GM12872 (cell line): ENCODE measurements around the gene RNU6-7.

ENCODE experiments used
- TF ChIP-seq, protein P1 (sequence below): IDR thresholded peaks from 3 replicates; pipeline ENCODE4 v1.5.1; 2011; ENCODE audit warnings: low read depth, mild to moderate bottlenecking, low read length, moderate library complexity; ENCODE audit not compliant: insufficient read depth

RNU6-7 gene

DNA sequence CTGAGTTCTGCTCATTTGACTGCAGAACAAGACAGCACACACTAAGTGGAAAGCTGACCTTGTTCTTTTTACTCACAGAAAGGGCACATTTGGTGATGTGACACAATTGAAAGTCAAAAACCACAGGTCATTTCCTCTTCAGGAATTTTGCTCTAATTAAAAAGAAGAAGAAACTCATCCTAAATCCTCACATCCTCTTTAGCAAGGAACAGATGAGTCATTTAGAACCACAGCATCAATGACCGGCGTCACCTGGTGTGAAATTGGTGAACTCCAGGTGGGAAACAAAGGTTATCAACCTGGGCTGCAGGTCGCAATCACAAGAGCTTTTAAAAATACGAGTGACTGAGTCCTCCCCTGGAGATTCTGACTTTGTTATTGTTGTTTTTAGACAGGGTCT, 4.1 kb downstream of the RNU6-7 start:
- TF ChIP-seq, protein P1, sequence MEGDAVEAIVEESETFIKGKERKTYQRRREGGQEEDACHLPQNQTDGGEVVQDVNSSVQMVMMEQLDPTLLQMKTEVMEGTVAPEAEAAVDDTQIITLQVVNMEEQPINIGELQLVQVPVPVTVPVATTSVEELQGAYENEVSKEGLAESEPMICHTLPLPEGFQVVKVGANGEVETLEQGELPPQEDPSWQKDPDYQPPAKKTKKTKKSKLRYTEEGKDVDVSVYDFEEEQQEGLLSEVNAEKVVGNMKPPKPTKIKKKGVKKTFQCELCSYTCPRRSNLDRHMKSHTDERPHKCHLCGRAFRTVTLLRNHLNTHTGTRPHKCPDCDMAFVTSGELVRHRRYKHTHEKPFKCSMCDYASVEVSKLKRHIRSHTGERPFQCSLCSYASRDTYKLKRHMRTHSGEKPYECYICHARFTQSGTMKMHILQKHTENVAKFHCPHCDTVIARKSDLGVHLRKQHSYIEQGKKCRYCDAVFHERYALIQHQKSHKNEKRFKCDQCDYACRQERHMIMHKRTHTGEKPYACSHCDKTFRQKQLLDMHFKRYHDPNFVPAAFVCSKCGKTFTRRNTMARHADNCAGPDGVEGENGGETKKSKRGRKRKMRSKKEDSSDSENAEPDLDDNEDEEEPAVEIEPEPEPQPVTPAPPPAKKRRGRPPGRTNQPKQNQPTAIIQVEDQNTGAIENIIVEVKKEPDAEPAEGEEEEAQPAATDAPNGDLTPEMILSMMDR = 0 out of 3 replicates have a peak, but pooled peaks have one; percentile 8

DNA sequence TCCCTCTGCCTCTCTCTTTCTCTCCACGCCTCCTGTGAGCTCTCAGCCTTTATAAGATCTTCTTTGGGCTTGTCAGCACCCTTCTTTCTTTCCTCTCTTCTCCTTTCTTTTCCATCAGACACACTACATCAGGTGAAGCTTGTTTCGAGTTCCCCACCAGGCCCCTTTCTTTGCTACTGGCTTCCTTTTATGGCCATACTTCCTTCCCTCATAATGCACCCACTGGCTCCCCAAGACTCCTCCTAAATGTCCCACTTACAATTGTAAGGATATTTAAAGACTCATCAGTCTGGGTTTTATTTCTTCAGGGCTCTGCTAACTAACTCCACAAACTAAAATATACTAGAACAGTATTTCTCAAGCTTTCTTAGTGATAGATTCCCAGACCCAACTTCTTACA, 4.7 kb downstream of the RNU6-7 start:
- TF ChIP-seq, protein P1 = no peak

GRCh38 chr14:32208490-32208889, 6.6 kb downstream of the RNU6-7 start:
- TF ChIP-seq, protein P1 = no peak

DNA sequence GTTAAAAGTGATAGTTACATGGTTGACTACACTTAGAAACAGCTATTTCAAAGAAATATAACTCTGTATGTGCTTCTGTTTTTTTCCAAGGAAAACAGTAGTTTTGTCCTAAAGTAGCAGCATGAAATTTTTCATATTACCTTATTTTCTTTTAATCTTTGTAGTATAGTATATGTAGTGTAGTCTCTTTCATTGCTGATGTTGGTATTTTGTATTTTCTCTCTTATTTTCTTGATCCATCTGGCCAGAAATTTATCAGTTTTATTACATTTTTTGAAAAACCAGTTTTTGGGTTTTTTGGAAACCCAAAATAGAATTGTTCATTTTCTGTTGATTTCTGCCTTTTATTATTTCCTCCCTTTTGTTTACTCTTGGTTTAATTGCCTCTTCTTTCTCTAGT, 7.6 kb downstream of the RNU6-7 start:
- TF ChIP-seq, protein P1 = no peak

- TF ChIP-seq, protein P1 = no peak
Measured at GRCh38 chr14:32211068-32211404, 9.2 kb downstream of the RNU6-7 start.

DNA sequence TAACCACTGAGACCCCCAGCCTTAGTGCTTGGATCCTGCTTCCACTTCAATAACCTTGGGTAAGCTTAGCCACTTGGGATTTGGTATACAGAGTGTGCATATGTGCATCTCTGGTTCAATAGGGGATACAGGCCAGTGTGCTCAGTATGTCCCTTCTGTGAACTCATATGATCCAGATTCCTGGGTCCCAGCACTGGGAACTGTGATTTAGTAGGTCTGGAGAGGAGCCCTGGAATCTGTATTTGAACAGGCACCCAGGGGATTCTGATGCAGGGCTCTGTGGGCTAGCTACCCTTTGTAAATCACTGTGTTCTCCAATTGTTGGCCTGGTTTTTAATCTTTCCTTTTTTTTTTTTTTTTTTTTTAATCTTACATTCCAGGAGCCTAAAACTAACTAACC, 11.0 kb downstream of the RNU6-7 start:
- TF ChIP-seq, protein P1 = no peak

DNA sequence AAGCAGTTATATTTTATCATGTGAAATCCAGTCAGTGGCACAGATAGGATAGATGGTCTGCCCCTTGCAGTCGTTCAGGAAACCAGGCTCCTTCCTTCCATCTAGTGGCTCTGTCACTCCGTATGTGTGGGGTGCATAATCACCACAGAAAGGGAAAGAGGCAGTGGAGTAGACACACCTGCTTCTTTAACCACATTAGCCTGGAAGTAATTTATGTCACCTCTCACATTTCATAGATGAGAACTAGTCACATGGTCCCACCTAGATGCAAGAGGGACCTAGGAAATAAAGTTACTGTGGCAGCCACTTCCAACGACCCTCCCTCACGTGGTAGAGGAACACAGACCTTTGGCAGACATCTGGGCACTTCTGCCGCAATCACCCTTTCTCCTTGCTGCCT, 15.5 kb downstream of the RNU6-7 start:
- TF ChIP-seq, protein P1 = no peak

GRCh38 chr14:32224737-32225377, 23.0 kb downstream of the RNU6-7 start:
- TF ChIP-seq, protein P1 = peak; percentile 44; the same call in 2 of the 3 replicates
